H1 (cell line): ENCODE data around the gene CD40LG. TPM values are rescaled to one million over a fixed set of nuclear protein-coding genes. Genes with fewer than 3 reads are reported as not detected.

Experiments
- CTCF ChIA-PET: fragments of 300-600 bp; sonication (Branson Sonifier 250); formaldehyde crosslinking; loops from one replicate; lab custom pipeline; 2021; ENCODE audit not compliant: partially characterized antibody; lab: Charles Lee
- POLR2A ChIA-PET: fragments of 300-600 bp; sonication (Branson Sonifier 250); formaldehyde crosslinking; loops from one replicate; lab custom pipeline; 2021; ENCODE audit warnings: inconsistent platforms; ENCODE audit not compliant: partially characterized antibody; lab: Charles Lee
- DNase-seq, 2 experiments: peaks; one replicate each; pipeline versions ENCODE4 v3.0.0 to v3.0.0-alpha.2; 2010 to 2022; ENCODE audit warnings: low spot score in 2 of 2, low read depth in 1 of 2, mixed read lengths in 1 of 2
- FAIRE-seq: peaks from 2 replicates; lab custom pipeline; 2011; peaks lifted over from hg19 to GRCh38; lab: Jason Lieb, UNC
- H2AFZ ChIP-seq: 2 replicates; pipeline ENCODE4 v1.8.1; 2012; ENCODE audit warnings: low read length, inconsistent platforms
- H2AK5ac ChIP-seq: 2 replicates; pipeline ENCODE4 v1.6.1; 2013; ENCODE audit warnings: low read depth, low read length
- H2BK120ac ChIP-seq: replicated peaks from 2 replicates; pipeline ENCODE3; 2013; ENCODE audit warnings: low read depth, low read length, inconsistent platforms
- H2BK12ac ChIP-seq: 2 replicates; pipeline ENCODE4 v1.6.1; 2013; ENCODE audit warnings: low read depth, low read length
- H2BK15ac ChIP-seq: 2 replicates; pipeline ENCODE4 v1.6.1; 2013; ENCODE audit warnings: low read length
- H2BK20ac ChIP-seq: 2 replicates; pipeline ENCODE4 v1.6.1; 2013; ENCODE audit warnings: low read length
- H2BK5ac ChIP-seq: 2 replicates; pipeline ENCODE4 v1.6.1; 2013; ENCODE audit warnings: low read depth, low read length
- H3K14ac ChIP-seq: 2 replicates; pipeline ENCODE4 v1.6.1; 2013; ENCODE audit warnings: inconsistent platforms; ENCODE audit not compliant: insufficient read length
- H3K18ac ChIP-seq: 2 replicates; pipeline ENCODE4 v1.6.1; 2013; ENCODE audit warnings: low read length; ENCODE audit errors: extremely low read depth
- H3K23ac ChIP-seq: 2 replicates; pipeline ENCODE4 v1.6.1; 2013; ENCODE audit warnings: inconsistent platforms; ENCODE audit not compliant: insufficient read length
- H3K23me2 ChIP-seq: 2 replicates; pipeline ENCODE4 v1.6.1; 2013; ENCODE audit warnings: low read depth, low read length
- H3K27ac ChIP-seq: 2 replicates; pipeline ENCODE4 v1.6.1; 2011; ENCODE audit warnings: low read depth, low read length, inconsistent platforms
- H3K27me3 ChIP-seq, 4 experiments: replicated peaks in 1 of 4; 1 replicate in 1 of 4; 2 replicates in 3 of 4; pipeline versions ENCODE4 v1.6.1 to v1.8.1; 2011 to 2013; ENCODE audit warnings: low read length in 3 of 4, mild to moderate bottlenecking in 3 of 4, inconsistent platforms in 2 of 4, mixed read lengths in 2 of 4, moderate library complexity in 1 of 4; ENCODE audit not compliant: control insufficient read depth in 3 of 4, insufficient read depth in 3 of 4; ENCODE audit errors: extremely low read depth in 1 of 4
- H3K36me3 ChIP-seq, 4 experiments: 2 replicates each; pipeline versions ENCODE4 v1.6.1 to v1.8.1; 2011 to 2013; ENCODE audit warnings: mild to moderate bottlenecking in 4 of 4, low read length in 3 of 4, moderate library complexity in 2 of 4, control low read depth in 1 of 4, inconsistent platforms in 1 of 4; ENCODE audit not compliant: insufficient read depth in 4 of 4, control insufficient read depth in 2 of 4
- H3K4ac ChIP-seq: replicated peaks from 2 replicates; pipeline ENCODE3; 2013; ENCODE audit warnings: low read length, low read depth, mixed read lengths, inconsistent platforms; ENCODE audit not compliant: insufficient read length
- H3K4me1 ChIP-seq, 4 experiments: replicated peaks in 1 of 4; 1 replicate in 1 of 4; 2 replicates in 3 of 4; pipeline versions ENCODE4 v1.6.1 to v1.8.1; 2011 to 2013; ENCODE audit warnings: low read length in 3 of 4, inconsistent platforms in 2 of 4, mixed read lengths in 1 of 4; ENCODE audit not compliant: insufficient read depth in 4 of 4, control insufficient read depth in 3 of 4
- H3K4me2 ChIP-seq, 2 experiments: 2 replicates each; pipeline versions ENCODE4 v1.6.1 to v1.8.1; 2011 to 2013; ENCODE audit warnings: low read depth in 2 of 2, low read length in 2 of 2, control low read depth in 1 of 2, inconsistent platforms in 1 of 2, mild to moderate bottlenecking in 1 of 2; ENCODE audit not compliant: insufficient read depth in 1 of 2
- H3K4me3 ChIP-seq, 4 experiments: fragments of 200-600, 300-600 bp in 1 of 4; sonication (generic), shearing (Covaris generic), sonication (Bioruptor Twin) in 1 of 4; 2 replicates each; pipeline versions ENCODE4 v1.5.1 to v1.8.1; 2011 to 2016; ENCODE audit warnings: low read length in 4 of 4, low read depth in 3 of 4, control low read depth in 2 of 4, inconsistent platforms in 2 of 4, mild to moderate bottlenecking in 2 of 4, mixed read lengths in 1 of 4, moderate library complexity in 1 of 4; ENCODE audit not compliant: insufficient read depth in 2 of 4; ENCODE audit errors: extremely low read depth in 1 of 4
- H3K56ac ChIP-seq: replicated peaks from 2 replicates; pipeline ENCODE3; 2013; ENCODE audit warnings: low read depth, mild to moderate bottlenecking, mixed read lengths, low read length, inconsistent platforms; ENCODE audit not compliant: insufficient read length
- H3K79me1 ChIP-seq: 2 replicates; pipeline ENCODE4 v1.6.1; 2013; ENCODE audit warnings: low read depth, low read length, control low read depth
- H3K79me2 ChIP-seq, 2 experiments: 2 replicates each; pipeline versions ENCODE4 v1.6.1 to v1.8.1; 2012 to 2013; ENCODE audit warnings: low read length in 2 of 2, mild to moderate bottlenecking in 2 of 2, inconsistent platforms in 1 of 2; ENCODE audit not compliant: insufficient read depth in 2 of 2, control insufficient read depth in 1 of 2
- H3K9ac ChIP-seq, 4 experiments: replicated peaks in 1 of 4; 1 replicate in 1 of 4; 2 replicates in 3 of 4; pipeline versions ENCODE4 v1.6.1 to v1.8.1; 2011 to 2013; ENCODE audit warnings: low read depth in 3 of 4, low read length in 3 of 4, control low read depth in 2 of 4, mild to moderate bottlenecking in 2 of 4, moderate library complexity in 2 of 4, inconsistent platforms in 1 of 4; ENCODE audit errors: extremely low read depth in 1 of 4
- H3K9me3 ChIP-seq, 2 experiments: 2 replicates each; pipeline versions ENCODE4 v1.6.1 to v1.8.1; 2012 to 2013; ENCODE audit warnings: mild to moderate bottlenecking in 2 of 2, moderate library complexity in 2 of 2, control low read depth in 1 of 2, inconsistent platforms in 1 of 2, low read depth in 1 of 2, low read length in 1 of 2, mixed read lengths in 1 of 2; ENCODE audit not compliant: insufficient read depth in 2 of 2
- H4K20me1 ChIP-seq, 2 experiments: replicated peaks in 1 of 2; 2 replicates each; pipeline versions ENCODE3 to v1.8.1; 2011 to 2013; ENCODE audit warnings: inconsistent platforms in 2 of 2, low read length in 2 of 2, mild to moderate bottlenecking in 1 of 2; ENCODE audit not compliant: insufficient read depth in 2 of 2, control insufficient read depth in 1 of 2
- H4K5ac ChIP-seq: 2 replicates; pipeline ENCODE4 v1.6.1; 2013; ENCODE audit warnings: low read length, low read depth, mixed read lengths, inconsistent platforms; ENCODE audit not compliant: insufficient read length
- H4K8ac ChIP-seq: 2 replicates; pipeline ENCODE4 v1.8.0; 2013; ENCODE audit warnings: mild to moderate bottlenecking, moderate library complexity, low read length, inconsistent platforms; ENCODE audit not compliant: insufficient read depth; ENCODE audit errors: extremely low read depth
- H4K91ac ChIP-seq: replicated peaks from 2 replicates; pipeline ENCODE3; 2013; ENCODE audit warnings: low read length, mixed read lengths, inconsistent platforms; ENCODE audit not compliant: insufficient read length
- BACH1 ChIP-seq: IDR thresholded peaks from 2 replicates; pipeline ENCODE4 v1.6.1; 2012; ENCODE audit warnings: low read length, improper control_type of control experiment
- CTBP2 ChIP-seq: IDR thresholded peaks from 2 replicates; pipeline ENCODE4 v1.7.0; 2011; ENCODE audit warnings: borderline replicate concordance, mild to moderate bottlenecking, moderate library complexity, mixed read lengths, low read length; ENCODE audit not compliant: insufficient read depth, insufficient read length
- EZH2 ChIP-seq: fragments of 200-600 bp; sonication (generic); IDR thresholded peaks from 2 replicates; pipeline ENCODE4 v1.7.1; 2012; ENCODE audit warnings: low read depth, mild to moderate bottlenecking, moderate library complexity, low read length, inconsistent platforms; ENCODE audit not compliant: severe bottlenecking
- KDM4A ChIP-seq: IDR thresholded peaks from one replicate; pipeline ENCODE4 v1.7.1; 2012; ENCODE audit warnings: low read depth, mild to moderate bottlenecking, moderate library complexity, low read length, inconsistent platforms; ENCODE audit not compliant: severe bottlenecking
- PHF8 ChIP-seq: fragments of 200-600 bp; sonication (generic); conservative IDR thresholded peaks from 2 replicates; pipeline ENCODE4 v1.7.1; 2012; ENCODE audit warnings: low read depth, mild to moderate bottlenecking, inconsistent platforms, low read length, moderate library complexity
- RXRA ChIP-seq: IDR thresholded peaks from 2 replicates; pipeline ENCODE4 v1.6.1; 2011; ENCODE audit warnings: low read depth, mild to moderate bottlenecking, low read length, moderate library complexity; ENCODE audit not compliant: insufficient read depth
- SP2 ChIP-seq: IDR thresholded peaks from 2 replicates; pipeline ENCODE4 v1.6.1; 2012; ENCODE audit warnings: mild to moderate bottlenecking, low read length, inconsistent platforms
- SUZ12 ChIP-seq: fragments of 200-600 bp; sonication (generic); IDR thresholded peaks from 2 replicates; pipeline ENCODE4 v1.6.1; 2012; ENCODE audit warnings: mild to moderate bottlenecking, inconsistent platforms, low read length, moderate library complexity, mixed read lengths
- TBP ChIP-seq: IDR thresholded peaks from 2 replicates; pipeline ENCODE4 v1.6.1; 2011; ENCODE audit warnings: low read depth, low read length, improper control_type of control experiment
- YY1 ChIP-seq: IDR thresholded peaks from 2 replicates; pipeline ENCODE4 v1.6.1; 2011; ENCODE audit warnings: low read depth, mild to moderate bottlenecking, low read length
- WGBS, 2 experiments: shearing (Covaris generic) in 1 of 2; methylation state at CpG; one replicate each; pipeline versions ENCODE4 v1.1.6 to v1.1.7; 2013 to 2015; ENCODE audit warnings: low lambda C conversion rate in 2 of 2, mixed read lengths in 2 of 2, inconsistent platforms in 1 of 2, low coverage in 1 of 2, missing lambda C conversion rate in 1 of 2; ENCODE audit not compliant: insufficient replicate concordance in 2 of 2, insufficient coverage in 1 of 2, insufficient read length in 1 of 2; ENCODE audit errors: extremely low coverage in 1 of 2, missing lambda C conversion rate in 1 of 2; 5-methylcytosine and 5-hydroxymethylcytosine counted together
- polyA plus RNA-seq, 7 experiments: library from polyadenylated mRNA; depleted of rRNA in 3 of 7; stranded (reverse) in 5 of 7; unstranded in 2 of 7; fragments of >200 nt in 5 of 7; fragments of 200-250 nt in 2 of 7; gene quantifications; 1 replicate in 5 of 7; 2 replicates in 1 of 7; 4 replicates in 1 of 7; pipeline versions ENCODE4 v1.2.1 to v1.2.3, GENCODE V29; 2011 to 2013; ENCODE audit warnings: missing spikeins in 2 of 7, mixed read lengths in 2 of 7
- total RNA-seq: library from RNA; stranded (reverse); fragmentation: NEBNext Ultra II Directional; extraction: Animal tissue kit (Norgen Biotek cat#: 25700); gene quantifications from 2 replicates; pipeline ENCODE4 v1.2.1, GENCODE V29; 2021
- TF ChIP-seq, protein P1 (sequence below), 3 experiments: IDR thresholded peaks; 1 replicate in 2 of 3; 2 replicates in 1 of 3; pipeline versions ENCODE4 v1.5.1 to v1.6.1; 2011; ENCODE audit warnings: low read length in 3 of 3, mild to moderate bottlenecking in 3 of 3, inconsistent platforms in 2 of 3, low read depth in 1 of 3, moderate library complexity in 1 of 3; ENCODE audit not compliant: insufficient read depth in 1 of 3; ENCODE audit errors: control extremely low read depth in 1 of 3

Gene CD40LG
- total and polyA plus RNA-seq, 2 of the 8 experiments (the other 6 are each of a cell fraction or from before 2014, with no cell fraction given): not detected

DNA sequence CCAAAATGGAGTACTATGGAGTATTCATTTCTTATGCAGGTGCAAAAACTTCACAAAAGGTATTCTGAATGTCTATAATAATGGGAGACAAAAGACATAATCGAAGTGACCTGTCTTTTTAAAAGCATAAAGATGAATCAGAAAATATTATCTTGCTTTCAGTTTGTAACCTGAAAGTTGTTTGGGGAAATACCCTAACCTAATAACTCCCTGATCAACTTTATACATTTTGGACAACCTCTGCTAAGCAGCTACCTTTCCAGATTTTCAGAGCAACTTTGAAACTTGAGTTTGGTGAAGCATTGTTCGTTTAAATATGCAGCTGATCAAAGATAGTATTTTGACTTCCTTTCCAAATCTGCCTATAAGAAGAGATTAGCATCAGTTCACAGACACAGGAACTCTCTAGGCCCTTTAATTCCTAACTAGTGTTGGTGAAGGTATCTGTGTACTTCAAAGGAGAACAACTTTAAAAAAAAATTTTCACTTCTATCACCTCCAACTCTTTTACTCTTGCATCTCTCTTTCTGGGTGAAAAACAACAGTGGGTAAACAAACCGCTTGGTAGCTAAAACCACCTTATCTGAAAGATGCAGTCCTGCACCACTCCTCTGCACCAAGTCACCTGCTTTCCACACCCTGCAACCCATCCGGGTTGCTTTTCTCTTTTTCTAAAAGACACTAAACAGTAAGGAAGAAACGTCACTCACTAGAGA lies 26.5 kb downstream of the CD40LG start:
- no peak overlapping the region for H4K5ac ChIP-seq
- no peak overlapping the region for H2BK120ac ChIP-seq
- H4K8ac ChIP-seq: no peak overlapping the region
- no peak overlapping the region for H2AK5ac ChIP-seq
- H3K23me2 ChIP-seq: no peaks in the 10 kb centered on the region
- no peaks in the 10 kb centered on the region for H3K36me3 ChIP-seq
- 88% methylated on average over 5 of the region's 5 CpGs; no CpG with 5 or more reads in 1 of the 2 experiments for WGBS, 2 experiments
- H3K23ac ChIP-seq: no peak overlapping the region
- no peak overlapping the region for H2AFZ ChIP-seq
- no peak for FAIRE-seq
- no peak overlapping the region for H3K18ac ChIP-seq
- no peaks in the 10 kb centered on the region for H3K79me2 ChIP-seq
- H3K79me1 ChIP-seq: no peaks in the 10 kb centered on the region
- H3K4me1 ChIP-seq: no peaks in the 10 kb centered on the region
- H3K27me3 ChIP-seq: no peaks in the 10 kb centered on the region
- no peak overlapping the region for H3K14ac ChIP-seq
- no peak overlapping the region for H3K4ac ChIP-seq
- CTCF ChIA-PET: no interaction called here
- H2BK15ac ChIP-seq: no peak overlapping the region
- POLR2A ChIA-PET: no interaction called here
- H3K9me3 ChIP-seq: no peaks in the 10 kb centered on the region
- H3K56ac ChIP-seq: no peak overlapping the region
- no peak overlapping the region for H3K27ac ChIP-seq
- H3K4me3 ChIP-seq: no peak overlapping the region
- no peak overlapping the region for H2BK12ac ChIP-seq
- no peak overlapping the region for H3K9ac ChIP-seq
- no peaks in the 10 kb centered on the region for H4K20me1 ChIP-seq
- DNase-seq: no peak
- no peak overlapping the region for H3K4me2 ChIP-seq
- H4K91ac ChIP-seq: no peak overlapping the region
- H2BK5ac ChIP-seq: no peak overlapping the region
- no peak overlapping the region for H2BK20ac ChIP-seq
- TF ChIP-seq SP2 (no peak), CTBP2 (no peak), YY1 (no peak), RXRA (no peak), KDM4A (no peak), BACH1 (no peak), PHF8 (no peak), EZH2 (no peak), TBP (no peak), SUZ12 (no peak)
- TF ChIP-seq, protein P1, sequence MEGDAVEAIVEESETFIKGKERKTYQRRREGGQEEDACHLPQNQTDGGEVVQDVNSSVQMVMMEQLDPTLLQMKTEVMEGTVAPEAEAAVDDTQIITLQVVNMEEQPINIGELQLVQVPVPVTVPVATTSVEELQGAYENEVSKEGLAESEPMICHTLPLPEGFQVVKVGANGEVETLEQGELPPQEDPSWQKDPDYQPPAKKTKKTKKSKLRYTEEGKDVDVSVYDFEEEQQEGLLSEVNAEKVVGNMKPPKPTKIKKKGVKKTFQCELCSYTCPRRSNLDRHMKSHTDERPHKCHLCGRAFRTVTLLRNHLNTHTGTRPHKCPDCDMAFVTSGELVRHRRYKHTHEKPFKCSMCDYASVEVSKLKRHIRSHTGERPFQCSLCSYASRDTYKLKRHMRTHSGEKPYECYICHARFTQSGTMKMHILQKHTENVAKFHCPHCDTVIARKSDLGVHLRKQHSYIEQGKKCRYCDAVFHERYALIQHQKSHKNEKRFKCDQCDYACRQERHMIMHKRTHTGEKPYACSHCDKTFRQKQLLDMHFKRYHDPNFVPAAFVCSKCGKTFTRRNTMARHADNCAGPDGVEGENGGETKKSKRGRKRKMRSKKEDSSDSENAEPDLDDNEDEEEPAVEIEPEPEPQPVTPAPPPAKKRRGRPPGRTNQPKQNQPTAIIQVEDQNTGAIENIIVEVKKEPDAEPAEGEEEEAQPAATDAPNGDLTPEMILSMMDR (IDR thresholded peaks at IDR 0.05; ENCODE audit: control extremely low read depth in 1 of 3, insufficient read depth in 1 of 3, low read depth in 1 of 3, low read length in 3 of 3): no peak
